GM10248 (cell line): ENCODE data around the gene SBK3.
"Not testable (repeated sequence)": the region's sequence is repeated elsewhere in the genome, so short reads cannot be mapped to it uniquely, and the experiment has no call there.

Experiments used
- CTCF ChIA-PET: fragments of 300-600 bp; sonication (Branson Sonifier 250); formaldehyde crosslinking; extraction: SDS; loops from one replicate; lab custom pipeline; 2021; ENCODE audit warnings: antibody characterized with exemption; lab: Yijun Ruan, JAX
- POLR2A ChIA-PET: fragments of 350-650 bp; sonication (Branson Sonifier 250); formaldehyde crosslinking; extraction: SDS; loops from one replicate; lab custom pipeline; 2020; ENCODE audit warnings: antibody characterized with exemption; lab: Yijun Ruan, JAX
- DNase-seq: peaks from one replicate; pipeline ENCODE4 v3.0.0; 2012; ENCODE audit errors: extremely low spot score
- TF ChIP-seq, protein P1 (sequence below): IDR thresholded peaks from 2 replicates; pipeline ENCODE4 v1.5.1; 2012; ENCODE audit warnings: mild to moderate bottlenecking, low read depth; ENCODE audit errors: extremely low read depth, missing control alignments, control extremely low read depth

SBK3 gene

DNA sequence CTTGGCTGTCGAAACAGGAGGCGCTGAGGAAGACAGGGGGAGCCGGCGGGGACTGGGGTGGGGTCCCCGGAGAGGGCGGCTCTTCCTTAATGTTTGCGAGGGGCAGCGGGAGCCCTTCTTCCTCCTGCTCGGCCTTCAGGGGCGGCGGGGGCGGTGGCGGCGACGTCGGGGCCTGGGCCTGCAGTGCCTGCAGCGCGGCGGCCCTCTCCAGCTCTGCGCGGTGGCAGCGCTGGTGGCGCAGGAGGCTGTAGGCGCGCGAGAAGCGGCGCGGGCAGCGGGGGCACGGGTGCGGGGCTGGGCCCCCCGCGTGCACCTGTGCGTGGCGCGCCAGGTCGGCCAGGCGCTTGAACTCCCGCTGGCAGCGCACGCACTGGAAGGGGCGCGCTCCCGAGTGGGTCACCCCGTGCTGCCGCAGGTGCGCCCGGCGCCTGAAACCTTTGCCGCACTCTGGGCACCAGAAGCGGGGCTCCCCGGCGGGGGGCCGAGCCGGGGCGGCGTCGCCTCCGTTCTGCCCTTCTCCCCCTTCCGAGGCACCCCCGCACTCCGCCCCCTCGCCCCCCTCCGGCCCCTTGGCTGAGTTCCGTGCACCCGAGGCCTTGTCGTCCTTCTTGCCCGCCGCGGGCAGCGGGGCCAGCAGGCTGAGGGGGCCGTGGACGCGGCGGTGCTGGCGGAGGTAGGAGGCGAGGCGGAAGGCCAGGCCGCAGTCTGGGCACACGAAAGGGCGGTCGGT is 32.9 kb upstream of the SBK3 start:
- no peak for DNase-seq
- TF ChIP-seq, protein P1, sequence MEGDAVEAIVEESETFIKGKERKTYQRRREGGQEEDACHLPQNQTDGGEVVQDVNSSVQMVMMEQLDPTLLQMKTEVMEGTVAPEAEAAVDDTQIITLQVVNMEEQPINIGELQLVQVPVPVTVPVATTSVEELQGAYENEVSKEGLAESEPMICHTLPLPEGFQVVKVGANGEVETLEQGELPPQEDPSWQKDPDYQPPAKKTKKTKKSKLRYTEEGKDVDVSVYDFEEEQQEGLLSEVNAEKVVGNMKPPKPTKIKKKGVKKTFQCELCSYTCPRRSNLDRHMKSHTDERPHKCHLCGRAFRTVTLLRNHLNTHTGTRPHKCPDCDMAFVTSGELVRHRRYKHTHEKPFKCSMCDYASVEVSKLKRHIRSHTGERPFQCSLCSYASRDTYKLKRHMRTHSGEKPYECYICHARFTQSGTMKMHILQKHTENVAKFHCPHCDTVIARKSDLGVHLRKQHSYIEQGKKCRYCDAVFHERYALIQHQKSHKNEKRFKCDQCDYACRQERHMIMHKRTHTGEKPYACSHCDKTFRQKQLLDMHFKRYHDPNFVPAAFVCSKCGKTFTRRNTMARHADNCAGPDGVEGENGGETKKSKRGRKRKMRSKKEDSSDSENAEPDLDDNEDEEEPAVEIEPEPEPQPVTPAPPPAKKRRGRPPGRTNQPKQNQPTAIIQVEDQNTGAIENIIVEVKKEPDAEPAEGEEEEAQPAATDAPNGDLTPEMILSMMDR, result no peak

DNA sequence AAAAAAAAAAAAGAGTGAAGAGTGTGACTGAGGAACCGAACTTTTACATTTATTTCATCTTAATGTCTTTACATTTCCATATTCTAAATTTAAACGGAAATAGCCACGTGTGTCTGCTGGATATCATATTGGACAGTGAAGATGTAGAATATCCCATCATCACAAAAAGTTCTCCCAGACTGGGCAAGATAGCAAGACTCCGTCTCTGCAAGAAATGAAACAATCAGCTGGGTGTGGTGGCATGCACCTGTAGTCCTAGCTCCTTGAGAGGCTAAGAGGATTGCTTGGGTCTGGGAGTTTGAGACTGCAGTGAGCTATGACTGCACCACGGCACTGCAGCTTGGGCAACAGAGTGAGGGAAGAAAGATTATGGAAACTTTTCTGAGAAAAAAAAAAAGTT is 31.4 kb upstream of the SBK3 start:
- CTCF ChIA-PET, result no interaction called here
- TF ChIP-seq, protein P1, result no peak
- POLR2A ChIA-PET, result no interaction called here
- no peak for DNase-seq

More for the DNA sequence above, 32.9 kb upstream of the SBK3 start:
- ChIA-PET CTCF (interaction anchor here (0.7 kb wide), 1 partner anchor 54 kb away, joined by 3 read pairs; no protein-coding TSS in a partner anchor), POLR2A (interaction anchor here (0.5 kb wide), 1 partner anchor 1706 kb away, joined by 3 read pairs; no protein-coding TSS in a partner anchor)

DNA sequence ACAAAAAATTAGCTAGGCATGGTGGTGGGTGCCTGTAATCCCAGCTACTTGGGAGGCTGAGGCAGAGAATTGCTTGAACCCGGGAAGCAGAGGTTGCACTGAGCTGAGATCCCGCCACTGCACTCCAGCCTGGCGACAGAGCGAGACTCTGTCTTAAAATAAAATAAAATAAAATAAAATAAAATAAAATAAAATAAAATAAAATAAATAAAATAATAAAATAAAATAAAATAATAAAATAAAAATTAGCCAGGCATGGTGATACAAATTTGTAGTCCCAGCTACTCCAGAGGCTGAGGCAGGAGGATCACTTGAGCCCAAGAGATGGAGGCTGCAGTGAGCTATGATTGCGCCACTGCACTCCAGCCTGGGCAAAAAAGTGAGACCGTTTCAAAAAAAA is 28.6 kb upstream of the SBK3 start:
- DNase-seq, POLR2A ChIA-PET: not testable (repeated sequence)
- CTCF ChIA-PET, result interaction anchor here (1.4 to 2.3 kb wide), 2 partner anchors 70 to 107 kb away, joined by 4 to 7 read pairs; no protein-coding TSS in a partner anchor

DNA sequence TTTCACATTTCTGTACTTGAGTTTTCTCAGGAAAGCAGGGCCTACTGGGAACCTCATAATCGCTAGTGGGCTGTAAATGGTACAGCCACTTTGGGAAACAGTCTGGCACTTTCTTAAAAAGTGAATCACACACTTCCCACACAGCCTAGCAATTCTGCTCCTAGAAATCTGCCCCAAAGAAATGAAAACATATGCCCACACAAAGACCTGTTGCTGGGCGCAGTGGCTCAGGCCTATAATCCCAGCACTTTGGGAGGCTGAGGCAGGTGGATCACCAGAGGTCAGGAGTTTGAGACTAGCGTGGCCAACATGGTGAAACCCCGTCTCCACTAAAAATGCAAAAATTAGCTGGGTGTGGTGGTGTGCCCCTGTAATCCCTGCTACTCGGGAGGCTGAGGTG is 24.1 kb upstream of the SBK3 start:
- DNase-seq, POLR2A ChIA-PET, CTCF ChIA-PET: not testable (repeated sequence)

DNA sequence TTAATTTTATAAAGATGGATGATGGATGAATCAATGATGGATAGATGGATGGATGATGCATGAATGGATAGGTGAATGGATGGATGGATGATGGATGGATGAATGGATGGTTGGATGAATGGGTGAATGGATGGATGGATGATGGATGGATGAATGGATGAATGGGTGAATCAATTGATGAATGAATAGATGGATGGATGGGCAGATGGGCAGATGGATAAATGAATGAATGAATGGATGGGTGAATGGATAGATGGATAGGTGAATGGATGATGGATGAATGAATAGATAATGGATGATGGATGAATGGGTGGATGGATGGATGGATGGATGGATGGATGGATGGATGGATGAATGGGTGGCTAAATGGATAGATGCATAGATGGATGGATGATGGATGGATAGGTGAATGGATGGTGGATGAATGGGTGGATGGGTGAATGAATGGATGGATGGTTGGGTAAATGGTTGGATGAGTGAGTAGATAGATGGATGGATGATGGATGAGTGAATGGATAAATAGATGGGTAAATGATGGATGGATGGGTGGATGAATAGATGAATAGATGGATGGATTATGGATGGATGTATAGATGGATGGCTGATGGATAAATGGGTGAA is 22.5 kb upstream of the SBK3 start:
- TF ChIP-seq, protein P1, result no peak
- DNase-seq, result no peak
- ChIA-PET POLR2A (no interaction called here), CTCF (no interaction called here)

DNA sequence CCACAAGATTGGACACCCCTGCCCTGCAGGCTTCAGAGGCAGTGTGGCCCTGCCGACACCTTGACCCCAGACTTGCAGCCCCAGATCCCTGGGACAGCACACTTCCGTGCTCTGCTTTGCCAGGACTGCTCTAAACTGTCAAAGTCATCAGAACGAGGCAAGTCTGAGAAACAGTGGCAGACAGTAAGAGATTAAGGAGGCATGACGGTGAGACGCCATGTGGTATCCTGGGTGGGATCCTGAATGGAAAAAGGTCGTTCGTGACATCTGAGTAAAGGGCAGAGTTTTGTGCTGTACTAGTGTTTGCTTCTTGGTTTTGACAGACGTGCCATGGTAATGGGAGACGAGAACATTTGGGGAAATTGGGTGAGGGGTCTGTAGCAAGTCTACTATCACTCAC is 21.5 kb upstream of the SBK3 start:
- TF ChIP-seq, protein P1, result no peak
- no peak for DNase-seq
- ChIA-PET POLR2A (no interaction called here), CTCF (no interaction called here)

DNA sequence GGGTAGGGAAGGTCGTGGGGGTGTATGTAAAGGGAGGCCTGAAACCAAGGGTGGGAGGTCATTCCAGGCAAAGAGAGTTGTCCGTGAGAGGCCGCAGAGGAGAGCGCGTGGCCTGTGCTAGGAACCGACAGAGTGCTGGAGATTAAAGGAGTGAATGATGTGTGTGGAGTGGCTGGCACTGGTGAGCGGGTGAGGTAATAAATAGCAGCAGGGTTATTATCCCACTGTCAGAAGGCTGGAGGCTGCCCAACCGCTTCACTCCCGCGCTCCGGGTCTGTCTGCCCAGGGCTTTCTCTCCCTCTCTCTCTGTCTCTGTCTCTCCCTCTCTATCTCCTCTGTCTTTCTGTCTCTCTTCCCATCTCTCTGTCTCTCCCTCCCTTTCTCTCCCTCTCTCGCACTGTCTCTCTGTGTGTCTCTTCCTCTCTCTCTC is 17.9 kb upstream of the SBK3 start:
- ChIA-PET CTCF (no interaction called here), POLR2A (no interaction called here)
- TF ChIP-seq, protein P1, result no peak
- no peak for DNase-seq
